Measurements from ENCODE around the gene KCTD20. TPM values are rescaled to one million over a fixed set of nuclear protein-coding genes. Genes with fewer than 3 reads are reported as not detected.

Gene KCTD20
- polyA plus RNA-seq, 1 donor (not counting 4 experiments of a cell fraction or from before 2014, with no cell fraction given): 31.8 TPM

GRCh38 chr6:36443471-36444428 is 950 bp downstream of the KCTD20 start:
- DNase-seq (ENCODE audit: low read depth, low spot score): no peak
- Histone ChIP-seq H3K4me1 (ENCODE audit: control insufficient read depth, extremely low read depth, insufficient read depth, low read length) (peaks cover 32% of the 10 kb centered on the region), H3K9ac (ENCODE audit: control insufficient read depth, extremely low read depth, insufficient read depth, low read length) (peak overlapping the region; percentile 93), H2AFZ (ENCODE audit: control insufficient read depth, low read length) (peak overlapping the region; percentile 88), H3K9me1 (ENCODE audit: control insufficient read depth, extremely low read depth, insufficient read depth, low read length) (peaks cover 3% of the 10 kb centered on the region), H3K27me3 (ENCODE audit: control insufficient read depth, extremely low read depth, insufficient read depth, low read length) (no peaks in the 10 kb centered on the region), H3K79me2 (ENCODE audit: control insufficient read depth, insufficient read depth, low read length) (peaks cover 41% of the 10 kb centered on the region), H3K9me3 (ENCODE audit: control insufficient read depth, low read depth, low read length) (no peaks in the 10 kb centered on the region), H3K27ac (ENCODE audit: control insufficient read depth, insufficient read depth, low read length) (peak overlapping the region; percentile 89), H3K4me2 (ENCODE audit: control insufficient read depth, extremely low read depth, insufficient read depth, low read depth, low read length) (peak overlapping the region; percentile 99), H3K36me3 (ENCODE audit: control insufficient read depth in 2 of 2, extremely low read depth in 1 of 2, insufficient read depth in 2 of 2, low read length in 2 of 2) (no peaks in the 10 kb centered on the region), H4K20me1 (ENCODE audit: control insufficient read depth, extremely low read depth, insufficient read depth, low read length) (no peaks in the 10 kb centered on the region), H3K4me3 (ENCODE audit: control insufficient read depth in 2 of 3, extremely low read depth in 1 of 3, insufficient read depth in 2 of 3, low read depth in 1 of 3, low read length in 3 of 3) (peak overlapping the region; percentile 68 to 96 (median 96))
- dilution Hi-C loops (cut with MboI; ENCODE audit: extremely low pct_ligation_motif_present, low sequenced_read_pairs): no loop called here
- TF ChIP-seq CTCF (optimal IDR thresholded peaks at IDR 0.05 in 1 of 3, IDR thresholded peaks at IDR 0.05 in 1 of 3, conservative IDR thresholded peaks at IDR 0.05 in 1 of 3; ENCODE audit: extremely low read depth in 1 of 3, insufficient read depth in 2 of 3, low read length in 3 of 3) (peak; percentile 23 to 46 (median 27)), EZH2 (IDR thresholded peaks at IDR 0.05; ENCODE audit: low read length) (no peak)
- peak; percentile 69 for FAIRE-seq

- Histone ChIP-seq H4K20me1 (ENCODE audit: control insufficient read depth, extremely low read depth, insufficient read depth, low read length) (no peaks in the 10 kb centered on the region), H3K9ac (ENCODE audit: control insufficient read depth, extremely low read depth, insufficient read depth, low read length) (peak overlapping the region; percentile 93)
Observed at GRCh38 chr6:36444470-36444869, 1.7 kb downstream of the KCTD20 start.

More at GRCh38 chr6:36444470-36444869, 1.7 kb downstream of the KCTD20 start:
- dilution Hi-C loops (cut with MboI; ENCODE audit: extremely low pct_ligation_motif_present, low sequenced_read_pairs): no loop called here
- H3K4me2 ChIP-seq (ENCODE audit: control insufficient read depth, extremely low read depth, insufficient read depth, low read depth, low read length): peak overlapping the region; percentile 99
- peaks cover 3% of the 10 kb centered on the region for H3K9me1 ChIP-seq (ENCODE audit: control insufficient read depth, extremely low read depth, insufficient read depth, low read length)
- H2AFZ ChIP-seq (ENCODE audit: control insufficient read depth, low read length): no peak overlapping the region
- FAIRE-seq (peak; percentile 20), DNase-seq (ENCODE audit: low read depth, low spot score) (no peak)
- peak overlapping the region; percentile 68 to 96 (median 96) for H3K4me3 ChIP-seq (ENCODE audit: control insufficient read depth in 2 of 3, extremely low read depth in 1 of 3, insufficient read depth in 2 of 3, low read depth in 1 of 3, low read length in 3 of 3)
- peaks cover 32% of the 10 kb centered on the region for H3K4me1 ChIP-seq (ENCODE audit: control insufficient read depth, extremely low read depth, insufficient read depth, low read length)
- TF ChIP-seq CTCF (optimal IDR thresholded peaks at IDR 0.05 in 1 of 3, IDR thresholded peaks at IDR 0.05 in 1 of 3, conservative IDR thresholded peaks at IDR 0.05 in 1 of 3; ENCODE audit: extremely low read depth in 1 of 3, insufficient read depth in 2 of 3, low read length in 3 of 3) (no peak), EZH2 (IDR thresholded peaks at IDR 0.05; ENCODE audit: low read length) (no peak)
- H3K9me3 ChIP-seq (ENCODE audit: control insufficient read depth, low read depth, low read length): no peaks in the 10 kb centered on the region
- H3K36me3 ChIP-seq (ENCODE audit: control insufficient read depth in 2 of 2, extremely low read depth in 1 of 2, insufficient read depth in 2 of 2, low read length in 2 of 2): peaks cover 0 to 2% of the 10 kb centered on the region in 2 experiments
- H3K79me2 ChIP-seq (ENCODE audit: control insufficient read depth, insufficient read depth, low read length): peaks cover 45% of the 10 kb centered on the region
- H3K27ac ChIP-seq (ENCODE audit: control insufficient read depth, insufficient read depth, low read length): peak overlapping the region; percentile 89
- no peaks in the 10 kb centered on the region for H3K27me3 ChIP-seq (ENCODE audit: control insufficient read depth, extremely low read depth, insufficient read depth, low read length)
